ENCODE measurements around the gene ZBBX. TPM values are rescaled to one million over a fixed set of nuclear protein-coding genes. Genes with fewer than 3 reads are reported as not detected.

Gene ZBBX
- total and polyA plus RNA-seq, 5 donors = not detected

DNA sequence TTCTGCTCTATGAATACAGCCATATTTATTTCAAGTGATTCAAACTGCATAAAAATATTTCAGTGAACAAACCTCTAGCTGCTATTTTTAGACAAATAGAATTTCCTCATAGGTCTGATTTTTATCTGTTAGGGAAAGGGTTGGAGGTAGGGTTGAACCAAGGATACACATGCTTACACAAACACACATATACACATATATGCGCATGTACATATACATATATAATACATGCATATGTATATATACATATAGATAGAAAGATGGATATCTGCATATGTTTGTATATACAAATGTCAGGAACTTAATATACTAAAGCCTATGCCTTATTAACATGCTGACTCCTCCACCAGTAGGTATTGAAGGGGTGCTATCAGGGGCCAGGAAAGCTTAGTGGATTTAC lies 18.1 kb downstream of the ZBBX start:
- ATAC-seq (no peak), DNase-seq (no peak)
- intact Hi-C loops (cut with DNase I) = no loop called here
- Histone ChIP-seq H3K9me3 (ENCODE audit: control insufficient read depth, low read length) (no peaks in the 10 kb centered on the region), H3K27me3 (ENCODE audit: control insufficient read depth, insufficient read depth) (no peaks in the 10 kb centered on the region), H3K27ac (ENCODE audit: low read length) (no peak overlapping the region), H3K4me1 (ENCODE audit: control insufficient read depth, insufficient read depth, low read length) (no peaks in the 10 kb centered on the region), H3K4me3 (ENCODE audit: low read length) (no peak overlapping the region)
- 96% methylated on average over 1 of the region's 1 CpG for WGBS

DNA sequence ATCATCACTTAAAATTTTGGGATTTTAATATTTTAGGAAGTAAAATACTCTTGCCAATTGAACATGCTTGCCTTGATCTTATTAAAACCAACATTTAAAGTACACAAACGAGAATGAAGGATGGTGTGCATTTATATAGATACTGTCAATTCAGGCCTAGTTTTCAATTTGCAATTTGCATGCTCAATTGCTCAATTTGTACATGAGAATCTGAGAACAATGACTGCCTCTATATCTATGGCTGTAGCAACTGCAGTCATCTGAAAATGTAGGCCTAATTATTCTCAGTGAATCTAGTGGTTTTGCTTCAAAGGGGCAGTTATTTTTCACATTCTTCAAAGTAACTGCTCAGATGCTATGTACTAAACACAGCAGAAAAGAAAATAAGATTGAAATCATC lies 18.8 kb downstream of the ZBBX start:
- ATAC-seq (no peak), DNase-seq (no peak)
- H3K27ac ChIP-seq (ENCODE audit: low read length) = no peak overlapping the region
- H3K9me3 ChIP-seq (ENCODE audit: control insufficient read depth, low read length) = no peaks in the 10 kb centered on the region
- H3K27me3 ChIP-seq (ENCODE audit: control insufficient read depth, insufficient read depth) = no peaks in the 10 kb centered on the region
- H3K4me1 ChIP-seq (ENCODE audit: control insufficient read depth, insufficient read depth, low read length) = no peaks in the 10 kb centered on the region
- WGBS = 59% methylated on average over 1 of the region's 1 CpG
- intact Hi-C loops (cut with DNase I) = no loop called here
- no peak overlapping the region for H3K4me3 ChIP-seq (ENCODE audit: low read length)

DNA sequence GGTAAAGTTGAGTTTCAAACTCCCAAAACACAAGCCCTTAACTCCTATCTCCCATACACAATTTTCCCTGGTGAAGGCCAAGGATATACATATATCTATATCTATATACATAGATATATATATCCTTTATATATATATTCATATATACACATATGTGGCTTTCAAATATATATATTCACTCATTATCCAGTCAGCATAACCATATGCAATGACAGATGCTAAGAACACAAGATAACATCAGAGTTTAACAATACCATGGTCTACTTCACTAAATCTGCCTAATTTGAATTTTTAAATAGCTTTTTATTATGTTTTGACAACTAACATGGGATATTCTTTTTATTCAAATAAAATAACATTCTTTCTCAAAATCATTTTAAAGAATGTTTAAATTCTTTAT lies 24.7 kb downstream of the ZBBX start:
- intact Hi-C loops (cut with DNase I) = no loop called here
- DNase-seq (no peak), ATAC-seq (no peak)
- H3K27ac ChIP-seq (ENCODE audit: low read length) = no peak overlapping the region
- no peaks in the 10 kb centered on the region for H3K4me1 ChIP-seq (ENCODE audit: control insufficient read depth, insufficient read depth, low read length)
- H3K4me3 ChIP-seq (ENCODE audit: low read length) = no peak overlapping the region
- no peaks in the 10 kb centered on the region for H3K27me3 ChIP-seq (ENCODE audit: control insufficient read depth, insufficient read depth)
- H3K9me3 ChIP-seq (ENCODE audit: control insufficient read depth, low read length) = no peaks in the 10 kb centered on the region

DNA sequence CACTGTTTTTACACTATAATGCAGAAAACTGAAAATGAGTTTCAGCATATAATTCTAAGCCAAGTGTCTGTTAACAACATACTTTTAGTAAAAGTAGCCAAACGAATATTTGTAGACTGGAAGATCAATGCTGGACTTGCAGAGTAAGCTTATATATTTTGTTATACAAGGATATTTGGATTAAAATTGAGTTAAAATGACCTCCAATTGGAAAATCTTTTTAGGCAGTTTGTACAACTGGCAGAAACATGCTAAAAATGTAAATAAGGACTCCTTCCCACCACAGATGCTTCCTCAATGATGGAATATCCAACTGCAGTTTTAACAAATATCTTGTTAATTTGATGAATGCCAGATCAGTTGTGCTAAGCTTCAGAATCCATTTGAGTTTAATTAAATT lies 25.3 kb downstream of the ZBBX start:
- 52% methylated on average over 1 of the region's 1 CpG for whole genome bisulfite sequencing
- ATAC-seq = no peak
- Histone ChIP-seq H3K4me1 (ENCODE audit: control insufficient read depth, insufficient read depth, low read length) (no peaks in the 10 kb centered on the region), H3K27ac (ENCODE audit: low read length) (no peak overlapping the region), H3K9me3 (ENCODE audit: control insufficient read depth, low read length) (no peaks in the 10 kb centered on the region), H3K27me3 (ENCODE audit: control insufficient read depth, insufficient read depth) (no peaks in the 10 kb centered on the region), H3K4me3 (ENCODE audit: low read length) (no peak overlapping the region)
- no peak for DNase-seq
- intact Hi-C loops (cut with DNase I) = no loop called here

DNA sequence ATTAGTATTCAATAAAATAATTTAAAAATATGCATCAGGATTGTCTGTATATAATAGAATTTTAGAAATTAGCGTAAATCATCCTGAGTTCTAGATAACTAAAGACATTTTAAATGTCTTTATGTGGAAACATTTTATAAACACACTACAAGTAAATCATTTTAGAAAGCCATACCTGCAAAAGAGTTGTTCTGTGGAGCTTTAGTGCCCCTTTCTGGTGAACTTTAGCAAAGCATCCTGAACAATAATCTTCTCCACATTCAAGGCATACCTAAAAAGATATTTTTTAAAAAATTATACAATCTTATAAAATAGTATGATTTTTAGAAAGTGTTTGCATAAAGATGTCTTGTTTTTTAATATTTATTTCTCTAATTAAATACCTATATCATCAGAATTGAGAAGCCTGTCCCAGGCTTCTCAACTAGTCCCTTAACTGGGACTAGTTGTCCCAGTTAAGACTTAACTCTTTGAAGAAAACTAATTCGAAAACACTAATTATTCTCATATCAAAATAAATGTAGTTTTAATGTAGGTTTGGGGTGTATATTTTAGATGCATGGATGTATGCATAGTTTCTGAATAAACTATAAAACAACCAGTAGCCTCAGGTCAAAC lies 29.7 kb downstream of the ZBBX start:
- no peaks in the 10 kb centered on the region for H3K27me3 ChIP-seq (ENCODE audit: control insufficient read depth, insufficient read depth)
- H3K4me3 ChIP-seq (ENCODE audit: low read length) = no peak overlapping the region
- DNase-seq (no peak), ATAC-seq (no peak)
- no peak overlapping the region for H3K27ac ChIP-seq (ENCODE audit: low read length)
- WGBS = 20% methylated on average over 2 of the region's 2 CpGs
- H3K9me3 ChIP-seq (ENCODE audit: control insufficient read depth, low read length) = no peaks in the 10 kb centered on the region
- intact Hi-C loops (cut with DNase I) = no loop called here
- no peaks in the 10 kb centered on the region for H3K4me1 ChIP-seq (ENCODE audit: control insufficient read depth, insufficient read depth, low read length)

DNA sequence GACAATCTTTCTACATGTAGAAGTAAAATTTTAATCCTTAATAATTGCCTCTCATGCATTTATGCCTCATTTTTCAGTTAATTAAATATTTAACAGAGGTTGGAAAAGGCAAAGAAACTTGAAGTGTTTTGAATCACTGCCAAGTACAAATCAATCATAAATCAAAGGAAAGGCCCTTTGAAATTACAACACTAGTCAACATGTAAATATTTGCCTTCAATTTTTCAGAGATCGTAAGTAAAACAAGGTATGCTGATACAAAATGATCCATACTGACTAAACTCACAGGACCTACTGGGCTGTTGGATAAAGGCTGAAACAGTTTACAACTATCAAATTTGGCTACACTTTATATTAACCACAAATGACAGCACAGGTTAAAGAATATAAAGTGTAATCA lies 33.9 kb downstream of the ZBBX start:
- Histone ChIP-seq H3K4me3 (ENCODE audit: low read length) (no peak overlapping the region), H3K27me3 (ENCODE audit: control insufficient read depth, insufficient read depth) (no peaks in the 10 kb centered on the region), H3K9me3 (ENCODE audit: control insufficient read depth, low read length) (no peaks in the 10 kb centered on the region), H3K4me1 (ENCODE audit: control insufficient read depth, insufficient read depth, low read length) (no peaks in the 10 kb centered on the region), H3K27ac (ENCODE audit: low read length) (no peak overlapping the region)
- DNase-seq (no peak), ATAC-seq (no peak)
- intact Hi-C loops (cut with DNase I) = loop anchor here in 1 of 4 donors (10.0 kb wide), 1 partner anchor 1331 kb away; no protein-coding TSS in a partner anchor
- WGBS = 94% methylated on average over 1 of the region's 1 CpG

DNA sequence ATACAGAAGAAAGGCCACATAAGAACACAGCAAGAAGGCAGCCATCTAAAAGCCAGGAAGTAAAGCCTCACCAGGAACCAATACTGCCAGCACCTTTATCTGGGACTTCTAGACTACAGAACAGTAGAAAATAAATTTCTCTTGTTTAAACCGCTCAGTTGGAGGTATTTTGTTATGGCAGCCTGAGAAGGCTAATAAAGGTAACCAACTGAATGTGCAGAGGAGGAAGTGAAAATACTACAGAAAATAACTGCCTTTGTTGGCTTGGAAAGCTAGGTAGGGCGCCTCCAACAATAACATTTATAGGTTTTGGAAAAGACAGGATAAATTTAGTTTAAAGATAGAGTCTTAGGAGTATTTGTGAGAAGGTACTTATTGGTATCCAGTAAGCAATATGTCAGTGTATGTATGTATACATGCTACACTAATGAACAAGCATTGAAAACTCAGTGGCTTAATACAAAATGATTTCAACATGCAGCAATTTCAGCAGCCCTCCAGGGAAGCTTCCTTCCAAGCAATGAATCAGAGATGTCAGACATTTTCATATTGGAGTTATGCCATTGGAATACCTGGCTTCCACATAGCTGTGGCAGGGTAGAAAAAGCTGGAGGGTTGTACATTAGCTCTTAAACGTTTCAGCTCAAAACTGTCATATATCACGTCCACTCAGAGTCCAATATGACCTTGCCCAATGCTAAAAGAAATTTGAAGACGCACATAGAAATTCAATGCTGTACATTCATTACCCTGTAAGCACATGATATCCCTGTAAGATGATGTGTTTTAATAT lies 48.9 kb downstream of the ZBBX start:
- intact Hi-C loops (cut with DNase I) = no loop called here
- no peaks in the 10 kb centered on the region for H3K4me1 ChIP-seq (ENCODE audit: control insufficient read depth, insufficient read depth, low read length)
- no peak overlapping the region for H3K27ac ChIP-seq (ENCODE audit: low read length)
- 83% methylated on average over 5 of the region's 5 CpGs for WGBS
- no peak overlapping the region for H3K4me3 ChIP-seq (ENCODE audit: low read length)
- H3K9me3 ChIP-seq (ENCODE audit: control insufficient read depth, low read length) = no peaks in the 10 kb centered on the region
- no peaks in the 10 kb centered on the region for H3K27me3 ChIP-seq (ENCODE audit: control insufficient read depth, insufficient read depth)
- no peak for ATAC-seq
- no peak for DNase-seq

DNA sequence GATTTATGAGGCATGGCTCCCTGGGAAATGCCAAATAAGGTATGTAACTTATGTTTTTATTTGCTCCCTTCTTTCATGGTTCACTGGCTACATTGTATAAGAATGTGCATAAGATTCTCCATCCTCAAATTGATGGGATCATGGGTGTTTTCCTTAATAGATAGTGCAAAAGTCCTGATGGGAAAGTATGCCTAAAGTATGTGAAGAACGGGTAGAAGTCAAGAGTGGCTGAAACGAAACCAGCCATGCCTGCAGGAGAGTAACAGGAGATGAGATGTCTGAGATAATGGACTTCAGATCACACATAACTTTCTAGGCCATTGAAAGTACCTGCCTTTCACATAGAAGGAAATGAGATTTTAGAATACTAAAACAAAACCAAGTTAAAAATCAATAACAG lies 56.5 kb downstream of the ZBBX start:
- Histone ChIP-seq H3K9me3 (ENCODE audit: control insufficient read depth, low read length) (no peaks in the 10 kb centered on the region), H3K4me1 (ENCODE audit: control insufficient read depth, insufficient read depth, low read length) (no peaks in the 10 kb centered on the region), H3K4me3 (ENCODE audit: low read length) (no peak overlapping the region), H3K27me3 (ENCODE audit: control insufficient read depth, insufficient read depth) (no peaks in the 10 kb centered on the region), H3K27ac (ENCODE audit: low read length) (no peak overlapping the region)
- ATAC-seq (no peak), DNase-seq (no peak)
- 66% methylated on average over 2 of the region's 2 CpGs for WGBS
- intact Hi-C loops (cut with DNase I) = no loop called here

DNA sequence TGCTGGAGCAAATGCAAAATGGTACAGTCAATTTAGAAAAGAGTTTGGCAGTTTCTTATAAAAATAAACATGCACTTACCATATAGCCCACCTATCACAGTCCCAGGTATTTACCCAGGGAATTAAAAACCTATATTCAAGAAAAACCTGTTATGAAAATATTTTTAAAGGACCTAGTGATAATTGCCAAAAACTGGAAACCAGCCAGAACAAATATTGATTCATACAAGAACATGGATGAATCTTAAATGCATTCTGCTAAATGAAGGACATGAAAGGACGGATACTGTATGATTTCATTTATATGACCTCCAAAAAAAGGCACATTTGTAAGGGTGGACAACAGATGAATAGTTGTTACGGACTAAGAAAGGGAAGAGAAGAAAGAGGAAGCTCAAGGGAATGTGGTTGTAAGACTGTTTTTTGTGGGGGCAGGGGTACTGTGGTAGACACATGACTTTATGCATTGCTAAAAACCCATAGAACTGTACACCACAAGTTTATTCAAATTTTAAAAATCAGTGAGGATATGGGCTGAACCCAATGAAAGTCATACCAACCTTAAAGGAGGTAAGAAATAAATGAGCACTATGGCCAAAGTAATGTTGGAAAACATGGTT lies 61.0 kb downstream of the ZBBX start:
- DNase-seq = no peak
- WGBS = 69% methylated on average over 2 of the region's 2 CpGs
- no peak overlapping the region for H3K4me3 ChIP-seq (ENCODE audit: low read length)
- no peak for ATAC-seq
- no peak overlapping the region for H3K27ac ChIP-seq (ENCODE audit: low read length)
- intact Hi-C loops (cut with DNase I) = no loop called here
- H3K27me3 ChIP-seq (ENCODE audit: control insufficient read depth, insufficient read depth) = no peaks in the 10 kb centered on the region
- H3K9me3 ChIP-seq (ENCODE audit: control insufficient read depth, low read length) = no peaks in the 10 kb centered on the region
- H3K4me1 ChIP-seq (ENCODE audit: control insufficient read depth, insufficient read depth, low read length) = no peaks in the 10 kb centered on the region

DNA sequence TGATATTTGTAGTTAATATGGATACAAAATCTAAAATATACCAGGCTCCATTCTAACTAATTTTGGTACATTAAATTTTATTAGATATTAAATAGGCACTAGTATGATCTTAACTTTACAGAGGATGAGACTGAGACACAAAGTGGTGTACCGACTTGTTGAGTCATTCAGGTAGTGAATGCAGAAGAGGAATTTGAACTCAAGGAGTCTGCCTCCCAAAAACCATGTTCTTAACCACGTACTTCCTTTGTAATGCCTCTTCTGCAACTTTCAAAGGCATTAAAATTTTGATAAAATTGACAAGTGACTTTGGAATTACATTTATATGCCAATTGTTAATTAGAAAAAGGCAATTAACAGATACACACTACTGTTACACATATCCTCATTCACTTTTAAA lies 61.8 kb downstream of the ZBBX start:
- no peak for DNase-seq
- Histone ChIP-seq H3K27me3 (ENCODE audit: control insufficient read depth, insufficient read depth) (no peaks in the 10 kb centered on the region), H3K4me3 (ENCODE audit: low read length) (no peak overlapping the region), H3K4me1 (ENCODE audit: control insufficient read depth, insufficient read depth, low read length) (no peaks in the 10 kb centered on the region), H3K9me3 (ENCODE audit: control insufficient read depth, low read length) (no peaks in the 10 kb centered on the region), H3K27ac (ENCODE audit: low read length) (no peak overlapping the region)
- WGBS = 74% methylated on average over 2 of the region's 2 CpGs
- ATAC-seq = no peak
- intact Hi-C loops (cut with DNase I) = no loop called here

DNA sequence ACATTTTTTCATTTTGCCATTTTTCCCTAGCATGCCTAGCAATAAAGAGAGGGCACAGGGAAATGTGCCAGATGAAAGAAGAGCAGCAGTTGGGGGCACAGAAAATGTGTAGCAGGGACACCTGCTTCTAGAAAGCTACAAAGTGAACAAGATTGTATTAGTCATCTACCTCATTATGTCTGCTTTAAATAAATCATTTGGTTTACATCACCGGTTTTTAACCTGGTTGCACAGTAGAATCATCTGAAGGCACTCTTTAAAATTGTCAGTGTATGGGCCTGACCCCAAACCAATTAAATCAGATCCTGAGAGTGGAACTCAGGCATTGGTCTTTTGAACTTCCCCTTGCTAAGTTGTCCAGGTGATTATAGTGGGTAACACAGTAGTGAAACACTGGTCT lies 73.8 kb downstream of the ZBBX start:
- intact Hi-C loops (cut with DNase I) = no loop called here
- WGBS = 88% methylated on average over 1 of the region's 1 CpG

More for the DNA sequence above, 73.8 kb downstream of the ZBBX start:
- ATAC-seq (no peak), DNase-seq (no peak)
- H3K4me1 ChIP-seq (ENCODE audit: control insufficient read depth, insufficient read depth, low read length) = no peaks in the 10 kb centered on the region
- no peak overlapping the region for H3K27ac ChIP-seq (ENCODE audit: low read length)
- H3K4me3 ChIP-seq (ENCODE audit: low read length) = no peak overlapping the region
- H3K27me3 ChIP-seq (ENCODE audit: control insufficient read depth, insufficient read depth) = no peaks in the 10 kb centered on the region
- no peaks in the 10 kb centered on the region for H3K9me3 ChIP-seq (ENCODE audit: control insufficient read depth, low read length)
